ENCODE measurements around the gene ZNF438.

The ZNF438 gene

DNA sequence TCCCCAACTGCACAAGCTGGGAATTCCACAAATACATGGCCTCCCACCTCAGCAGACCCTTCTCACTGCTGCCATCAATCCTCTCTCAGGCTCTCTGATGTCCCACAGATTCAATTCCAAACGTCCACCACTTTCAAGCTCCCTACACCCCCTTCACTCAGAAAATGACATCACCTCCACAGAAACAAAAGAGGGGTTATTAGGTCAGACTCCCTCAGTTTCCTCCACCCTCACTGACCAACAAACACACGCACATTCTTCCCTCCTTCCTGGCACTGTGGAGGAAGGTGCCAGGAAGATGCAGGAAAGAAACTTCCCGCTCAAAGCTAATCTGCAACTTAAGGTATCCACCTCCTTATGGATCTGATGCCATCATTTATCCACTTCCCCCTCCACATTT is 18.3 kb downstream of the ZNF438 start:
- DNase-seq (ENCODE audit: low read depth), result no peak

- DNase-seq (ENCODE audit: low read depth), result no peak
Measured at GRCh38 chr10:31011665-31012022, 20.0 kb downstream of the ZNF438 start.

- no peak for DNase-seq (ENCODE audit: low read depth)
Measured at GRCh38 chr10:31011017-31011664, 20.5 kb downstream of the ZNF438 start.

DNA sequence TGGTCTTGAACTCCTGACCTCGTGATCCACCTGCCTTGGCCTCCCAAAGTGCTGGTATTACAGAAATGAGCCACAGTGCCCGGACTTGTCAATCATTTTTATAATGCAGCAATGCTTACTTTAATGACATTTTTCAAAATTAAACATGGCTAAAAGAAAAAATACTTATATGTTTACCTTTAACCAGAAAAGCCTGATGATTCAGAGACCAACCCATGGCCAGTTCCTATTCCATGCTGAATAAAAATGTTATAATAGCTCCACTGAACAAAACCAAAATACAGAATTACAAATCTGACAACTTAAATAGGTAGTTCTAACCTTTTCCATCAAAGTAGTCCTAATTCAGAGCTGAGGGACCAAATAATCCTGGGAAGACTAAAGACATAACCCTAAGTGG is 21.6 kb downstream of the ZNF438 start:
- no peak for DNase-seq (ENCODE audit: low read depth)

- DNase-seq (ENCODE audit: low read depth), result no peak
Measured at GRCh38 chr10:31005895-31006294, 25.8 kb downstream of the ZNF438 start.

DNA sequence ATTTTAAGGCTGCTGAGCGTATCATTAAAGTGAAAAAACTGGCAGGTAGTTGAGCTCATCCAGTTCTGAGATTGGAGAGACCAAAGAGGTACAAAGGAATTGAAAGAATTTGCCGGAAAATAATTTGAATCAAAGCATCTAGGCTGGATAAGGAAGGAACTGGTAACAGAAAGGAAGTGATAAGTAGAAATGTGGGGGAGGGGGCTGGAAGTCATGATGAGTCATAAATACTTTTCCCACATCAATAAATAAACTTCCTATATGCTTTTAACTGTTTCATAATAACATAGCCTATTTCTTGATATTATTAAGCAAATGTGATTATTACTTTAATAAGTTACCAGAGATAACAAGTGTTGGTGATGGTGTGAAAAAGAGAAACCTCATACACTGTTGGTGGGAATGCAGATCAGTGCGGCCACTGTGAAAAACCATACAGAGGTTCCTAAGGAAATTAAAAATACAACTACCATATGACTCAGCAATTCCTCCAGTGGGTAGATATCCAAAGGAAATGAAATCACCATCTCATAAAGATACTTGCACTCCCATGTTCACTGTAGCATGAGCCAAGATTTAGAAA is 27.0 kb downstream of the ZNF438 start:
- no peak for DNase-seq (ENCODE audit: low read depth)

DNA sequence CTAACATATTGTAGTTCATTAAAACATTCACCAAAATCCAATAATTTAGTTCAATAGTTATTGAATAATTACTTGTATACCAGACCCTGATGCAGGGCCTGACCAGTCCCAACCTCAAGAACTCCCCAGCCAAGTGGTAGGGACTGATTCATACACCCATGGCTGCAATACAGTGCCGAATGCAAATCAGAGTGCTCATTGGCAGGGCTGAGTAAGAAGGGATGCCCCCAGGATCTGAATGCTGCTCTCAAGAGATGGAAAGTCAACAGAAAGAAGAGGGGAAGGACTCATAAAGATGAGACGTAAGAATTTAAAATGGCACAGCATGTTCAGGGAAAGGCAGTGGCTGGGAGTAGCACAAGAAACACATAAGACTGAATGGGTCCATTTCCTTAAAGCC is 29.9 kb downstream of the ZNF438 start:
- DNase-seq (ENCODE audit: low read depth), result no peak

GRCh38 chr10:31000867-31001266 is 30.8 kb downstream of the ZNF438 start:
- no peak for DNase-seq (ENCODE audit: low read depth)

DNA sequence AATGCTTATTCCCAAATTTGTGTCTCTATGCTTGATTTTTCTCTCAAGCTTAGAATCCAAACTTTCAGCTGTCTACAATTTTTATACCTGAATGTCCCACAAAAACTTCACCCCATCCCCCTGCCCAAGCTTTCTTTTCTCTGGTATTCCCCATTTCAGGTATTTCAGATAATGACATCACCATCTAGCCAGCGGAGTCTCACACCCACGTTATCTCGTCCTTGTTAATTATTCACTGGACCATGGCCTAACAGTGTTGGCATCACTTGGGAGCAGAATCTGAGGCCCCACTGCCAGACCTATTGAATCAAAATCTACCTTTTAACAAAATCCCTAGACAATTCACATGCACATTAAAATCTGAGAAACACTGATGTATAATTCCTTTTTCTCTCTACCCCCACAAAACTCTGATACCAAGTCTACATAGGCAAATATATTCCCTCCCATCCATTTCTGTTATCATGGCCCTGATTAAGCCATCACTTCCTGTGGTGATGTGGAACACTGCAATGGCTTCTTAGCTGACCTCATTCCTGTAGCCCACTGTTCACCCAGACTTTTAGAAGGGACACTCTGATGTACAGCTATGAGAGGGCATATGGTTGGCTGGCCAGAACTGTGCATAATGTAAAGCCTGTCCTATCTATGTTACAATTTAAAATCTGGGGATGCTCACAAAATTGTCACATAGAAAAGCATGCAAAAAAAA is 31.4 kb downstream of the ZNF438 start:
- no peak for DNase-seq (ENCODE audit: low read depth)

- no peak for DNase-seq (ENCODE audit: low read depth)
Measured at GRCh38 chr10:30999070-30999712, 32.5 kb downstream of the ZNF438 start.

DNA sequence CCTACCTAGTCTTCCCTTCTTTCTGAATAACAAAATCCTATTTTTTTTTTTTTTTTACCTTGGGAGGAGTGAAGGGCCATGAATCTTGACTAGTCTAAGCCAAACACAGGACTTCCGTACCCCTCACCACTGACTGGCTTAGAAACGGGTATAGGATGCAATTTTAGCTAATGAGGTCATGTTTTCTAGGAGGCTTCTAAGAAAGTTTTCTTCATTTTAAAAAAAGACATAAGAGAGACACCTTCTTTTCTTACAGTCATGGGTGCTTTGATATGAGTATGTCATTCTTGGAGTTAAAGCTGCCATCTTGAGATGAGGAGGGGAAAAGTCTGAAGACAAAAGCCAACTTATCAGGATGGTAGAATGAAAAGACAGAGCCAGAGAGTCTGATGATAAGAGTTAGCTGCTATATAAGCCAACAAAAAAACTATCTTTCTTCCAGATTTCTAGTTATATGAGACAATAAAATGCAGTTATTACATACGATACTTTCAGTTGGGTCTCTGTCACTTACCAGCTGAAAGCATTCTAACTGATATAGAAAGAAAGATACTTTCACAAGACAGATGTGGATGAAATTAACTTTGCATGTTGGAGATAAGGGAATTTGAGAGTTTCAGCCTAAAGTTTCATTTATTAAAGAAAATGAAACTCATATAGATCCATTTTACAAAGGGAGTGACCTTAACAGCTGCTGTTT is 34.0 kb downstream of the ZNF438 start:
- no peak for DNase-seq (ENCODE audit: low read depth)

GRCh38 chr10:30996481-30997005 is 35.1 kb downstream of the ZNF438 start:
- no peak for DNase-seq (ENCODE audit: low read depth)

- no peak for DNase-seq (ENCODE audit: low read depth)
Measured at GRCh38 chr10:30995081-30995770, 36.4 kb downstream of the ZNF438 start.

DNA sequence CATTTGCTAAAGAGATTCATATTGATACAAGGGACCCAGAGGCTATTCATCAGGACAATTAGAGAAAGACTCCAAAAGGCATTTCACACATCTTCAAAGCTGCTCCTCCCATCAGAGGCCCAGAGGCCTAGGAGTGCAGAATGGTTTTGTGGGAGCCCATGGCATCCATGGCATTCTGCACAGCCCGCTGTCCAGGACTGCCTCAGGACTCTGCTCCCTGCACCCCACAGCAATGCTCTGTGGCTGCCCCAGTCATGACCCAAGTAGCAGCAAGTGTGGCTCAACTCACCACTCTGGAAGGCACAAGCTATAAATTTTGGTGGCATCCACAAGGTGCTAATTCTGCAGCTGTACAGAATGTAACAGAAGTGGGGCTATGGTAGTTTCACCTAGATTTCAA is 38.5 kb downstream of the ZNF438 start:
- no peak for DNase-seq (ENCODE audit: low read depth)

- no peak for DNase-seq (ENCODE audit: low read depth)
Measured at GRCh38 chr10:30992681-30993080, 39.0 kb downstream of the ZNF438 start.

- no peak for DNase-seq (ENCODE audit: low read depth)
Measured at GRCh38 chr10:30991647-30992011, 40.0 kb downstream of the ZNF438 start.

DNA sequence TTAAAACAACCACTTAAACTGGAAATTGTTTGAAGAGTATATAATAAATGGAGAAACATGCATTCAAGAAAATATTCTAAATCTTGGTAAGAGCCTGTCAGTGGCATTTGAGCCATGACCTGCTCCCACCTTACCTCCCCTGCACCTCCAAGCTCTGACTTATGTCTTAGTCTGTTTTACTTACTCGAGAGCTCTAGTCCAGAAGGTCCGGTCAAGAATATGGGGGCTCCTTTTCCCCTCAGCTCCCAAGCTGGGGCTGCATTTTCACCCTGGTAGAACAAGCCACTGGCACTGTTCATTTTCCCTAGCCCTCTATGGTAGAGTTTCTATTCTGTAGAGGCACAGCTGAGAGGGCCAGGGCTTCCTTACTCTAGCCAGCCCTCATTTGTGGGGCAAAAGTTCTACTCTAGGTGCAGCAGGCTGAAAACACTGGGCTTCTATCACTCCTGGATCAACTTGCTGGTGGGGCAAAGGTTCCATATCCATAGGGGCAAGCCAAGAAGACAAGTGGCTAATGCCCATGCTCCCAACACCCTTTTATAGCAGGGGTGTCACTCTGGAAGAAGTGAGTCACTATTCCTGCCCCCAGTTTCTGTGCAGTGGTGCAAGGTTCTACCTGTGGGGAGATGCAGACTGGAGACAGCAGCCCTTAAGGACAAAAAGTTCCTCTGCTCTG is 40.6 kb downstream of the ZNF438 start:
- no peak for DNase-seq (ENCODE audit: low read depth)

DNA sequence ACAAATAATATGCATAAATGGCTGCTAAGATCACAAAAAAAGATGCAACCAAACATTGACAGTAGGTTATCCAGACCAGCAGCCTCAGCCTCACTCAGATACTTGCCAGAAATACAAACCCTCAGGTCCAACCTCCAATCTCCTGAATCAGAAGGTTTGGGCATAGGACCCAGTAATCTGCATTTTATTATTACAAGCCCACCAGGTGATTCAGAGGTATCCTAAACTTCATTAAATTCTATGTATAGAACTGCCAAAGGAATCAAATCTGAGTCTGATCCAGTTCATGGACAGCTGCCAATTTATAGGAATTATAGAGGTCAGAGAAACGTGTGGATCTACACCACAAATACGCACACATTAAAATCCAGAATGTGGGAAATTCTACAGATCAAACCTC is 41.3 kb downstream of the ZNF438 start:
- no peak for DNase-seq (ENCODE audit: low read depth)

DNA sequence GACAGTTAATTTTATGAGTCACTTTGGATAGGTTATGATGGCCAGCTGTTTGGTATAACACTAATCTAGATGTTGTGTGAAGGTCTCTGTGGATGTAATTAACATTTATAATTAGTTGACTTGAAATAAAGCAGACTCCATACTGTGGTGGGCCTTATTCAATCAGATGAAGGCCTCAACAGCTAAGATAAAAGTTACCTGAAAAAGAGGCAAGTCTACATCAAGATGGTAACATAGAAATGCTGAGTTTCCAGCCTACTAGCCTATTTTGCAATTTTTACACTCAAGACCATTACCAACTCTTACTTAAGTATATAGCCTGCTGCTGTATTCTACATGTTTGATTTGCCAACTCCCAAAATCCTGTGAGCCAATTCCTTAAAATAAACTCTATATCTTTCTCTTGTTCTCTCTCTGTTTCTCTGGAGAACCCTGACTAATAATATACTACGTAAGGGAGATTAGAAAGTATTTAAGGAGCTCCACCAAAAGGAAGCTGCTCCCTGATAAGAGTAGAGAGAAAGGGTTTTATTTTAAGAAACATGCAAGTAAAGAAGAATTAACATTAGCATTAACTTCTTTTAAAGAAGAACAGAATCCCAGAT is 42.7 kb downstream of the ZNF438 start:
- DNase-seq (ENCODE audit: low read depth), result no peak

GRCh38 chr10:30987463-30987862 is 44.2 kb downstream of the ZNF438 start:
- no peak for DNase-seq (ENCODE audit: low read depth)

DNA sequence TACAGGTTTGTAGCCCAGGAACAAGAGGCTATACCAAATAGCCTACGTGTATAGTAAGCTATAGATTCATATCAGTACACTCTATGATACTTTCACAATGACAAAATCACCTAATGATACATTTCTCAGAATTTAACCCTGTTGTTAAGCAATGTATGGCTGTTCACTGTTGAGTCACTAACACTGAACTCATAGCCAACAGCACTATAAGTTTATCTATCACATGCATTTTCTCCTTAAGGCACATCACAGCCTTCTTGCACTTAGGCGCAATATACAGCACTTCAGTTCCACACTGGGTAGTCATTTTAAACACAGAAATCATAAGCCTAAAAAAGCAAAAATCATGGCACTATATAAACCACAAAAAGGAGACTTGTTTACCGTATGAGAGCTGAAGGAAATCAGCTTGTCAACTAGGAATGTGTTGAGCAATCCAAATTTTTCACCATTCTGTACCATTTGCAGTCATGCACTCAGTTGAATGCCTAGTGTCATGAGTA is 45.6 kb downstream of the ZNF438 start:
- DNase-seq (ENCODE audit: low read depth), result no peak

Data from stimulated activated CD8-positive, alpha-beta memory T cell treated with anti-CD3 and anti-CD28 coated beads, Interleukin-12 subunit alpha, Interleukin-12 subunit beta, amount 100 ng/mL, for 1 hour (primary cell).